Hippocampal formation (tissue), 2 donors: ENCODE results near the gene CSTF1.
A peak's percentile ranks its signal among the peaks of the same experiment; 100 is the strongest.
"Not testable (repeated sequence)": the region's sequence is repeated elsewhere in the genome, so short reads cannot be mapped to it uniquely, and the experiment has no call there.

Experiments
- DNase-seq, 2 donors: peaks; one replicate each; lab custom pipeline; 2025; lab: John Stamatoyannopoulos, UW

The CSTF1 gene

GRCh38 chr20:56409521-56409920, 17.1 kb downstream of the CSTF1 start:
- no peak for DNase-seq

GRCh38 chr20:56409956-56410355, 17.5 kb downstream of the CSTF1 start:
- no peak for DNase-seq

GRCh38 chr20:56411287-56411686, 18.8 kb downstream of the CSTF1 start:
- not testable (repeated sequence) for DNase-seq

- DNase-seq, result peak in 1 of 2 donors; percentile 17
Measured at GRCh38 chr20:56411759-56412472, 19.5 kb downstream of the CSTF1 start, which contains the start of gene CASS4. TSS of gene CASS4 (plus strand) at chr20:56412260. CDS start at chr20:56412459, 199 bp downstream.

- DNase-seq, result no peak
Measured at GRCh38 chr20:56412473-56412790, 20.0 kb downstream of the CSTF1 start.

GRCh38 chr20:56412949-56413348, 20.5 kb downstream of the CSTF1 start:
- DNase-seq, result no peak

GRCh38 chr20:56414842-56415765, 22.7 kb downstream of the CSTF1 start:
- DNase-seq, result no peak

- no peak for DNase-seq
Measured at GRCh38 chr20:56417402-56417801, 25.0 kb downstream of the CSTF1 start.

GRCh38 chr20:56417911-56418310, 25.5 kb downstream of the CSTF1 start:
- DNase-seq, result no peak

- DNase-seq, result no peak
Measured at GRCh38 chr20:56418385-56418861, 26.0 kb downstream of the CSTF1 start.

GRCh38 chr20:56420028-56420427, 27.6 kb downstream of the CSTF1 start:
- DNase-seq, result no peak

- DNase-seq, result no peak
Measured at GRCh38 chr20:56420940-56421688, 28.7 kb downstream of the CSTF1 start.

- no peak for DNase-seq
Measured at GRCh38 chr20:56422076-56422823, 29.8 kb downstream of the CSTF1 start.

GRCh38 chr20:56422824-56423189, 30.4 kb downstream of the CSTF1 start:
- DNase-seq, result no peak

- DNase-seq, result no peak
Measured at GRCh38 chr20:56423211-56423610, 30.8 kb downstream of the CSTF1 start.

GRCh38 chr20:56423886-56424285, 31.4 kb downstream of the CSTF1 start:
- DNase-seq, result no peak

- DNase-seq, result no peak
Measured at GRCh38 chr20:56424931-56425330, 32.5 kb downstream of the CSTF1 start.

GRCh38 chr20:56426026-56426425, 33.6 kb downstream of the CSTF1 start:
- no peak for DNase-seq

GRCh38 chr20:56426926-56427325, 34.5 kb downstream of the CSTF1 start:
- no peak for DNase-seq

- DNase-seq, result no peak
Measured at GRCh38 chr20:56427797-56428196, 35.4 kb downstream of the CSTF1 start.

- DNase-seq, result no peak
Measured at GRCh38 chr20:56428410-56428809, 36.0 kb downstream of the CSTF1 start.

- no peak for DNase-seq
Measured at GRCh38 chr20:56428881-56429280, 36.4 kb downstream of the CSTF1 start.
